Colonic mucosa (tissue), 4 donors: ENCODE data around the gene PMVK. TPM values are rescaled to one million over a fixed set of nuclear protein-coding genes. Genes with fewer than 3 reads are reported as not detected.

Experiments used
- DNase-seq: peaks from one replicate; pipeline ENCODE4 v3.0.0-alpha.2; 2020
- H3K27ac ChIP-seq: fragments of 200-600 bp; one replicate; pipeline ENCODE4 v1.8.0; 2021
- H3K27me3 ChIP-seq: fragments of 200-600 bp; one replicate; pipeline ENCODE4 v1.8.0; 2021
- H3K36me3 ChIP-seq: fragments of 200-600 bp; one replicate; pipeline ENCODE4 v1.8.0; 2021
- H3K4me1 ChIP-seq: fragments of 200-600 bp; one replicate; pipeline ENCODE4 v1.8.0; 2021; ENCODE audit warnings: mild to moderate bottlenecking
- H3K4me3 ChIP-seq: fragments of 200-600 bp; one replicate; pipeline ENCODE4 v1.8.0; 2021
- H3K9ac ChIP-seq, 2 donors: one replicate each; pipeline ENCODE4 v1.7.0; 2013; ENCODE audit warnings: control low read depth in 2 of 2, low read depth in 2 of 2, low read length in 2 of 2
- H3K9me3 ChIP-seq: fragments of 200-600 bp; one replicate; pipeline ENCODE4 v1.8.0; 2021
- CTCF ChIP-seq: fragments of 200-600 bp; IDR thresholded peaks from one replicate; pipeline ENCODE4 v1.8.0; 2022; ENCODE audit warnings: antibody characterized with exemption, mild to moderate bottlenecking
- intact Hi-C: fragments of 100-400 bp; cut with DNase I; formaldehyde crosslinking; loops from one replicate; pipeline ENCODE4 v1.14.1; 2022
- total RNA-seq, 2 donors: library from RNA; stranded (reverse); fragmentation: NEBNext Ultra II Directional in 1 of 2; extraction: Animal tissue kit (Norgen Biotek cat#: 25700) in 1 of 2; gene quantifications; one replicate each; pipeline ENCODE4 v1.2.1, GENCODE V29; 2021
- donor health status: healthy.
- donor health status: DM: no; HTN: no; CAD: no.
- donor health status: DM: no; HTN: no; CAD: no.

The PMVK gene
- total RNA-seq, 2 donors from 2014 or later, result 32.0 to 46.5 TPM

GRCh38 chr1:154972517-154973343 lies 36.2 kb upstream of the PMVK start:
- no peaks in the 10 kb centered on the region for H3K9me3 ChIP-seq
- peaks cover 21% of the 10 kb centered on the region for H3K4me1 ChIP-seq
- DNase-seq, result peak; percentile 70
- no peaks in the 10 kb centered on the region for H3K36me3 ChIP-seq
- no peak for TF ChIP-seq CTCF
- no peaks in the 10 kb centered on the region for H3K27me3 ChIP-seq
- peak overlapping the region; percentile 28 to 99 for H3K9ac ChIP-seq
- peak overlapping the region; percentile 96 for H3K27ac ChIP-seq
- intact Hi-C loops, result no loop called here
- peak overlapping the region; percentile 51 for H3K4me3 ChIP-seq

GRCh38 chr1:154972213-154972516 lies 35.6 kb upstream of the PMVK start:
- intact Hi-C loops, result no loop called here
- H3K36me3 ChIP-seq, result no peaks in the 10 kb centered on the region
- H3K27ac ChIP-seq, result peak overlapping the region; percentile 96
- no peak for DNase-seq
- H3K4me1 ChIP-seq, result peaks cover 21% of the 10 kb centered on the region
- no peaks in the 10 kb centered on the region for H3K27me3 ChIP-seq
- H3K9me3 ChIP-seq, result no peaks in the 10 kb centered on the region
- H3K4me3 ChIP-seq, result no peak overlapping the region
- peak overlapping the region in 1 of 2 donors; percentile 99 for H3K9ac ChIP-seq
- TF ChIP-seq CTCF, result no peak

- DNase-seq, result peak; percentile 39
- no peaks in the 10 kb centered on the region for H3K9me3 ChIP-seq
Observed at GRCh38 chr1:154971341-154971998, 35.0 kb upstream of the PMVK start.

GRCh38 chr1:154970631-154971340 lies 34.3 kb upstream of the PMVK start, which contains the start of gene SHC1:
Gene SHC1 (minus strand): TSS chr1:154970747. CDS start chr1:154970526, 221 bp downstream.
- H3K9me3 ChIP-seq, result no peaks in the 10 kb centered on the region
- peak within 1 kb of the TSS; percentile 28 for H3K4me3 ChIP-seq
- no peak for TF ChIP-seq CTCF
- peak within 1 kb of the TSS; percentile 96 for H3K27ac ChIP-seq
- peak within 1 kb of the TSS; percentile 62 to 67 for H3K9ac ChIP-seq
- H3K27me3 ChIP-seq, result no peaks in the 10 kb centered on the region
- intact Hi-C loops, result no loop called here
- peaks cover 21% of the 10 kb centered on the region for H3K4me1 ChIP-seq
- DNase-seq, result peak; percentile 87
- H3K36me3 ChIP-seq, result peaks cover 11% of the 10 kb centered on the region

More at GRCh38 chr1:154971341-154971998, 35.0 kb upstream of the PMVK start:
- Histone ChIP-seq H3K9ac (peak overlapping the region; percentile 44 to 52), H3K27me3 (no peaks in the 10 kb centered on the region), H3K4me3 (peak overlapping the region; percentile 28), H3K4me1 (peaks cover 21% of the 10 kb centered on the region), H3K36me3 (peaks cover 4% of the 10 kb centered on the region), H3K27ac (peak overlapping the region; percentile 96)
- intact Hi-C loops, result no loop called here
- TF ChIP-seq CTCF, result no peak

GRCh38 chr1:154969860-154970452 lies 33.4 kb upstream of the PMVK start:
- no peak for DNase-seq
- Histone ChIP-seq H3K4me3 (peak overlapping the region; percentile 28), H3K36me3 (peaks cover 18% of the 10 kb centered on the region), H3K27me3 (no peaks in the 10 kb centered on the region), H3K9ac (peak overlapping the region; percentile 62 to 67), H3K9me3 (no peaks in the 10 kb centered on the region), H3K4me1 (peaks cover 21% of the 10 kb centered on the region), H3K27ac (peak overlapping the region; percentile 96)
- intact Hi-C loops, result no loop called here
- no peak for TF ChIP-seq CTCF
